ENCODE results near the gene PPARD. TPM values are rescaled to one million over a fixed set of nuclear protein-coding genes. Genes with fewer than 3 reads are reported as not detected.

PPARD gene
- total RNA-seq, 1 experiment from 2014 or later: 13.8 TPM

DNA sequence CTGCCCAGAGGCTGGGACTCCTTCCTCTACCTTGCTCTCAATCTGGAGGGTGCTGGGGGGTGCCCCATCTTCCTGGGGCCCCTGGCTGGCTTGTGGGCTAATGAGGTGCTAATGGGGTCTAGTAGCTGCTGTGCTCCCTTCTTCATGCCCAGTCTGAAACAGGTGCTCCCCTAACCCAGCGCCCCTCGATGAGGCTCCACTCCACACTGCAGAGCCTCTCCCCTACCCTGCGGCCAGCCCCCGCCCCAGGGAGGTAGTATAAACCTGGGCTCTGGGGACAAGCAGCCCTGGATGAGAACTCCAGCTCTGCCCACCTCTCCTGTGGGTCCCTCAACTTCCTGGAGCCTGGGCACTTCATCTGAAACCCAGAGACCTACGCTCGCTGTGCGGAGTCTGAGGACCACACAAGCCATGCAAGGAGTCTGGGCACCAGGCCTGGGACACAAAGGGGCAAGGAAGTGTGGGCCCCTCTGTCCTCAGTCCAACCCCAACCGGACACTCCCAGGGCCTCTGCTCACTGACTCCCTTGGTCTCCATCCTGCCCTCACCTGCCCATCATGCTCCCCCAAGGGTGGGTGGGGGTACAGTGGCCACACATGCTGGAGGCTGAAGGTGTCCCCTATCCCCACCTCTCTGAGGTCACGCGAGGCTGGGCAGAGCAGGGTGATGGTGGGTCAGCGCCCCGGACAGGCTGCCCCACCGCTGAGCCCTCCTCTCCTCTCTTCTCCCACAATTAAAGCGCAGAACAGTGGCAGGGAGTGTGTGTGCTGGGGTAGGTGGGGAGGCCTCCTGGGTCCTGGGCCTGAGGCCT, 132.0 kb downstream of the PPARD start:
- Histone ChIP-seq H3K4me3 (ENCODE audit: low read depth, low read length, poor library complexity, severe bottlenecking) (no peak overlapping the region), H3K27me3 (replicated peaks; ENCODE audit: insufficient read depth, low read depth, low read length, poor library complexity) (no peaks in the 10 kb centered on the region), H3K4me1 (ENCODE audit: insufficient read depth, low read length, poor library complexity, severe bottlenecking) (peaks cover 17% of the 10 kb centered on the region), H3K9me3 (ENCODE audit: low read depth, low read length, poor library complexity, severe bottlenecking) (no peaks in the 10 kb centered on the region), H3K27ac (ENCODE audit: low read depth, low read length, poor library complexity, severe bottlenecking) (no peak overlapping the region), H3K36me3 (ENCODE audit: insufficient read depth, low read length, poor library complexity, severe bottlenecking) (peaks cover 45% of the 10 kb centered on the region)
- ChIA-PET POLR2A (ENCODE audit: low non-redundant PET) (no interaction called here), CTCF (no interaction called here)
- intact Hi-C loops (cut with micrococcal nuclease; ENCODE audit: unreplicated experiment): no loop called here
- no peak for TF ChIP-seq EZH2 (IDR thresholded peaks at IDR 0.05; ENCODE audit: borderline replicate concordance, low read depth, low read length, poor library complexity, severe bottlenecking)
- TF ChIP-seq, protein P1, sequence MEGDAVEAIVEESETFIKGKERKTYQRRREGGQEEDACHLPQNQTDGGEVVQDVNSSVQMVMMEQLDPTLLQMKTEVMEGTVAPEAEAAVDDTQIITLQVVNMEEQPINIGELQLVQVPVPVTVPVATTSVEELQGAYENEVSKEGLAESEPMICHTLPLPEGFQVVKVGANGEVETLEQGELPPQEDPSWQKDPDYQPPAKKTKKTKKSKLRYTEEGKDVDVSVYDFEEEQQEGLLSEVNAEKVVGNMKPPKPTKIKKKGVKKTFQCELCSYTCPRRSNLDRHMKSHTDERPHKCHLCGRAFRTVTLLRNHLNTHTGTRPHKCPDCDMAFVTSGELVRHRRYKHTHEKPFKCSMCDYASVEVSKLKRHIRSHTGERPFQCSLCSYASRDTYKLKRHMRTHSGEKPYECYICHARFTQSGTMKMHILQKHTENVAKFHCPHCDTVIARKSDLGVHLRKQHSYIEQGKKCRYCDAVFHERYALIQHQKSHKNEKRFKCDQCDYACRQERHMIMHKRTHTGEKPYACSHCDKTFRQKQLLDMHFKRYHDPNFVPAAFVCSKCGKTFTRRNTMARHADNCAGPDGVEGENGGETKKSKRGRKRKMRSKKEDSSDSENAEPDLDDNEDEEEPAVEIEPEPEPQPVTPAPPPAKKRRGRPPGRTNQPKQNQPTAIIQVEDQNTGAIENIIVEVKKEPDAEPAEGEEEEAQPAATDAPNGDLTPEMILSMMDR (conservative IDR thresholded peaks at IDR 0.05; ENCODE audit: low read depth, low read length): no peak
- no TSS peak for BruUV-seq (replicated peaks)
- no peak for DNase-seq (ENCODE audit: low spot score)

DNA sequence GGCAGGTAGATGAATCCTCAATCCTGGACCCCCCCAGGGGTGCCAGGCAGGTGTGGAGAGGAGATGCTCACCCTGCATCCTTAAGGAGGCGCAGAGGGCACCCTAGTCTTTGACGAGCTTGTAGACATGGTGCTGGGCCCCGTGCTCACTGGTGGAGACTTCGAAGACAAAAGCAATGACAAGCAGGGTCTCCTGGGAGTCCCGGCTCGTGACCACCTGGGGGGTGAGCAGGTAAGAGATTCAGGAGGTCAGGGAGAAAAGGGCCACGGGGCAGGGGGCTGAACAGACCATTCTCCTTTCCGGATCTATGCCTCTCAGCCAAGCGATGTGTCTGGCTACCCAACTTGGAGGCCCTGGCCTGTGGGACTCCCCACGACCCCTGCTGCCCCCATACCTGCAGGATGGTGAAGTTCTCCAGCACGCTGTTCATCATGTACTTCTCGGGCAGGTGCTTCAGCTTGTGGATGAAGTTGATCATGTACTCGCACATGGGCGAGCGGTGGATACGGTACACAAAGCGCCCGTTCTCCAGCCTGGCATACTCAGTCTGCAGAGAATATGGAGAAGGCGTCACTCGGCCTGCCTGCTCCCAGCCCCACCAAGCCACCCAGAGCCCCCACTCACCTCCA, 132.7 kb downstream of the PPARD start:
- H3K9me3 ChIP-seq (ENCODE audit: low read depth, low read length, poor library complexity, severe bottlenecking): no peaks in the 10 kb centered on the region
- H3K27me3 ChIP-seq (replicated peaks; ENCODE audit: insufficient read depth, low read depth, low read length, poor library complexity): no peaks in the 10 kb centered on the region
- no peak for DNase-seq (ENCODE audit: low spot score)
- intact Hi-C loops (cut with micrococcal nuclease; ENCODE audit: unreplicated experiment): no loop called here
- H3K4me3 ChIP-seq (ENCODE audit: low read depth, low read length, poor library complexity, severe bottlenecking): no peak overlapping the region
- no peak for TF ChIP-seq EZH2 (IDR thresholded peaks at IDR 0.05; ENCODE audit: borderline replicate concordance, low read depth, low read length, poor library complexity, severe bottlenecking)
- peaks cover 38% of the 10 kb centered on the region for H3K36me3 ChIP-seq (ENCODE audit: insufficient read depth, low read length, poor library complexity, severe bottlenecking)
- no peak overlapping the region for H3K27ac ChIP-seq (ENCODE audit: low read depth, low read length, poor library complexity, severe bottlenecking)
- CTCF ChIA-PET: no interaction called here
- TSS peak; percentile 21 for BruUV-seq (replicated peaks)
- POLR2A ChIA-PET (ENCODE audit: low non-redundant PET): no interaction called here
- peaks cover 17% of the 10 kb centered on the region for H3K4me1 ChIP-seq (ENCODE audit: insufficient read depth, low read length, poor library complexity, severe bottlenecking)

DNA sequence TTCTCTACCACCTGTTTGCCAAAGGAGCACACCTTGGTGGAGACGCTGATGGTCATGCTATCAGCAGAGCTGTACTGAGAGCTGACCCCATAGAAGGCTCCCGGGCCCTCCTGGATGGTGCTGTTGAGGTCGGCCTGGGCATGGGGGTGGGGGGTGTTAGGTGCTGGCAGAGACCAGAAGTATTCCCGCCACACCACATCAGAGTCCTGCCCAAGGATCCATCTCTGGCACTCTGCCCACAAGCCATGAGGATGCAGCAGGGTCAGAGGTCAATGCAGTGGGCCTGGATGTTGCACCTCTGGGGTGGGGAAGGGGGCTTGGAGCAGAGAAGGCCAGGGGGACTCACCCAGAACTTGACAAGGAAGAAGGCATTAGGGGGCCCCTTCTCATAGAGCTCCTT, 133.2 kb downstream of the PPARD start:
- Histone ChIP-seq H3K27ac (ENCODE audit: low read depth, low read length, poor library complexity, severe bottlenecking) (no peak overlapping the region), H3K4me3 (ENCODE audit: low read depth, low read length, poor library complexity, severe bottlenecking) (no peak overlapping the region), H3K4me1 (ENCODE audit: insufficient read depth, low read length, poor library complexity, severe bottlenecking) (peaks cover 15% of the 10 kb centered on the region), H3K9me3 (ENCODE audit: low read depth, low read length, poor library complexity, severe bottlenecking) (no peaks in the 10 kb centered on the region), H3K27me3 (replicated peaks; ENCODE audit: insufficient read depth, low read depth, low read length, poor library complexity) (no peaks in the 10 kb centered on the region), H3K36me3 (ENCODE audit: insufficient read depth, low read length, poor library complexity, severe bottlenecking) (peaks cover 33% of the 10 kb centered on the region)
- DNase-seq (ENCODE audit: low spot score): no peak
- intact Hi-C loops (cut with micrococcal nuclease; ENCODE audit: unreplicated experiment): no loop called here
- no TSS peak for BruUV-seq (replicated peaks)
- POLR2A ChIA-PET (ENCODE audit: low non-redundant PET): no interaction called here
- CTCF ChIA-PET: no interaction called here
- TF ChIP-seq EZH2 (IDR thresholded peaks at IDR 0.05; ENCODE audit: borderline replicate concordance, low read depth, low read length, poor library complexity, severe bottlenecking): no peak
- TF ChIP-seq, protein P1 (conservative IDR thresholded peaks at IDR 0.05; ENCODE audit: low read depth, low read length): no peak

Data from A673 (cell line).